PC-9 (cell line): ENCODE data around the gene ADGRA3. TPM values are rescaled to one million over a fixed set of nuclear protein-coding genes. Genes with fewer than 3 reads are reported as not detected.
"Not testable (repeated sequence)": the region's sequence is repeated elsewhere in the genome, so short reads cannot be mapped to it uniquely, and the experiment has no call there.

Source experiments
- BruUV-seq: library from RNA; stranded (reverse); fragments of 400-500 nt; replicated peaks from 2 replicates; lab custom pipeline; 2021; lab: Mats Ljungman, UMichigan
- CTCF ChIA-PET: fragments of 300-600 bp; sonication (Branson Sonifier 250); formaldehyde crosslinking; loops from one replicate; lab custom pipeline; 2022; ENCODE audit warnings: antibody characterized with exemption; lab: Charles Lee
- POLR2A ChIA-PET: fragments of 300-600 bp; sonication (Branson Sonifier 250); formaldehyde crosslinking; loops from one replicate; lab custom pipeline; 2022; ENCODE audit warnings: antibody characterized with exemption; ENCODE audit not compliant: unreplicated experiment; lab: Charles Lee
- DNase-seq, 2 experiments: peaks; one replicate each; pipeline versions ENCODE4 v3.0.0 to v3.0.0-alpha.2; 2015 to 2022; ENCODE audit warnings: mixed read lengths in 1 of 2
- H2AFZ ChIP-seq: fragments of 200-600 bp; sonication (generic); 2 replicates; pipeline ENCODE4 v1.8.1; 2017; ENCODE audit warnings: antibody characterized with exemption
- H3F3A ChIP-seq: fragments of 200-600 bp; sonication (generic); 2 replicates; pipeline ENCODE4 v1.8.1; 2017; ENCODE audit warnings: antibody characterized with exemption, mild to moderate bottlenecking, low read depth; ENCODE audit not compliant: insufficient read depth
- H3K27ac ChIP-seq: fragments of 200-600 bp; sonication (generic); 2 replicates; pipeline ENCODE4 v1.6.1; 2016; ENCODE audit warnings: mixed run types
- H3K27me3 ChIP-seq: fragments of 200-600 bp; sonication (generic); 2 replicates; pipeline ENCODE4 v1.6.1; 2016; ENCODE audit warnings: low read depth, mixed run types; ENCODE audit not compliant: insufficient read depth
- H3K36me3 ChIP-seq: fragments of 200-600 bp; sonication (generic); 2 replicates; pipeline ENCODE4 v1.6.1; 2016; ENCODE audit warnings: low read depth, mixed run types
- H3K4me1 ChIP-seq: fragments of 200-600 bp; sonication (generic); replicated peaks from 2 replicates; pipeline ENCODE4 v1.6.1; 2016; ENCODE audit warnings: mixed run types; ENCODE audit not compliant: insufficient read depth
- H3K4me2 ChIP-seq: fragments of 200-600 bp; sonication (generic); 2 replicates; pipeline ENCODE4 v1.6.1; 2017; ENCODE audit warnings: mixed run types
- H3K4me3 ChIP-seq: fragments of 200-600 bp; sonication (generic); 2 replicates; pipeline ENCODE4 v1.6.1; 2016; ENCODE audit warnings: mixed run types
- H3K79me2 ChIP-seq: fragments of 200-600 bp; sonication (generic); 2 replicates; pipeline ENCODE4 v1.6.1; 2017; ENCODE audit warnings: low read depth, mixed run types
- H3K9me2 ChIP-seq: fragments of 200-600 bp; sonication (generic); 2 replicates; pipeline ENCODE4 v1.8.1; 2017; ENCODE audit warnings: mild to moderate bottlenecking; ENCODE audit not compliant: insufficient read depth
- H3K9me3 ChIP-seq: fragments of 200-600 bp; sonication (generic); 2 replicates; pipeline ENCODE4 v1.8.1; 2016; ENCODE audit warnings: low read depth; ENCODE audit not compliant: insufficient read depth
- H4K20me1 ChIP-seq: fragments of 200-600 bp; sonication (generic); 2 replicates; pipeline ENCODE4 v1.8.1; 2017; ENCODE audit not compliant: insufficient read depth
- CTCF ChIP-seq: fragments of 200-600 bp; sonication (generic); conservative IDR thresholded peaks from 2 replicates; pipeline ENCODE4 v1.6.1; 2017; ENCODE audit warnings: mixed run types, antibody characterized with exemption, mild to moderate bottlenecking, moderate library complexity
- EZH2 ChIP-seq: fragments of 200-600 bp; sonication (generic); IDR thresholded peaks from 2 replicates; pipeline ENCODE4 v1.8.0; 2017; ENCODE audit warnings: antibody characterized with exemption, low read depth
- intact Hi-C: fragments of 100-400 bp; cut with micrococcal nuclease; formaldehyde crosslinking; loops from one replicate; pipeline ENCODE4 v1.10.0; 2022; ENCODE audit not compliant: unreplicated experiment
- total RNA-seq: library from RNA; stranded (reverse); gene quantifications from 2 replicates; pipeline ENCODE4 v1.2.3, GENCODE V29; 2021

ADGRA3 gene
- total RNA-seq, 1 experiment from 2014 or later: 40.5 TPM

DNA sequence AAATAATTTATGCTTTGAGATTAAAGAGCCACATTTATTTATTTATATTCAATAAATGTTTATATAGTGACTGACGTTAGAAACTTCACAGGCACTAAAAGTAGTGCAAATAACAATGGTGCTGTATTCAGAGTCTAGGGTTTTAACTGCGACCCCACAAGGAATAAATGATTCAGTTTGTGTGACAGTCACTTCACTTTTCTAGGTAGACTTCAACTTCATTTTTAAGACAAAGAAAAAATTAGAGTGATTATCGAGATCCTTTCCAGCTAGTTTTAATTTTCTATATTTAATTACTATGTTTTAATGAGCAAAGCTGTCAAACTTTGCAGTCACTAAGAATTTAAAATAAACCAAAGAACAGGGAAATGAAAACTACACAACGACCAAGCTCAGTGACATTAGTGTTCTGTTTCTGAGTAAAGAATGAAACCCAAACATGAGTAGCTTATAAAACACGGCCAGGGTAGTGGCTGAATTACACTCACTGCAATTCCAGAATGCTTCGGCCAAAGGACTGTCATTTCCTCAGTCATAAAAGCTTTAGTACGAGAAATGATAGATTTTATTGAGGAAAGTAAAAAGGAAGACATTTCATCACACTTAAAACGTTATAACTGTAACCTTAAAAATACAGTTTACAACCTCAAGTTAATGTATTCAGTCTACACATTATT is 38.6 kb downstream of the ADGRA3 start:
- Histone ChIP-seq H3K4me3 (no peak overlapping the region), H3K27me3 (no peaks in the 10 kb centered on the region), H4K20me1 (no peaks in the 10 kb centered on the region), H3K9me3 (no peaks in the 10 kb centered on the region), H3K79me2 (peaks cover 42% of the 10 kb centered on the region), H3K4me1 (peaks cover 30% of the 10 kb centered on the region), H3K4me2 (no peak overlapping the region), H3K9me2 (no peaks in the 10 kb centered on the region), H2AFZ (no peak overlapping the region), H3K36me3 (no peaks in the 10 kb centered on the region), H3K27ac (no peak overlapping the region), H3F3A (0 out of 2 replicates have a peak, but pooled peaks cover 10% of the 10 kb centered on the region)
- no TSS peak for BruUV-seq
- DNase-seq: no peak
- ChIA-PET CTCF (no interaction called here), POLR2A (no interaction called here)
- intact Hi-C loops: no loop called here
- TF ChIP-seq EZH2: no peak
- no peak for TF ChIP-seq CTCF

- H3K27ac ChIP-seq: no peak overlapping the region
- no peak overlapping the region for H2AFZ ChIP-seq
- no peak for DNase-seq
- H3K9me2 ChIP-seq: no peaks in the 10 kb centered on the region
- POLR2A ChIA-PET: no interaction called here
- no peaks in the 10 kb centered on the region for H4K20me1 ChIP-seq
- no peak overlapping the region for H3K4me2 ChIP-seq
- H3K79me2 ChIP-seq: peaks cover 44% of the 10 kb centered on the region
- BruUV-seq: no TSS peak
- H3F3A ChIP-seq: 0 out of 2 replicates have a peak, but pooled peaks cover 10% of the 10 kb centered on the region
- H3K9me3 ChIP-seq: no peaks in the 10 kb centered on the region
- H3K27me3 ChIP-seq: no peaks in the 10 kb centered on the region
- intact Hi-C loops: no loop called here
- peaks cover 26% of the 10 kb centered on the region for H3K4me1 ChIP-seq
- CTCF ChIA-PET: no interaction called here
- H3K36me3 ChIP-seq: no peaks in the 10 kb centered on the region
- no peak overlapping the region for H3K4me3 ChIP-seq
- TF ChIP-seq CTCF (no peak), EZH2 (no peak)
These were observed 39.9 kb downstream of the ADGRA3 start for GRCh38 chr4:22476011-22476410.

DNA sequence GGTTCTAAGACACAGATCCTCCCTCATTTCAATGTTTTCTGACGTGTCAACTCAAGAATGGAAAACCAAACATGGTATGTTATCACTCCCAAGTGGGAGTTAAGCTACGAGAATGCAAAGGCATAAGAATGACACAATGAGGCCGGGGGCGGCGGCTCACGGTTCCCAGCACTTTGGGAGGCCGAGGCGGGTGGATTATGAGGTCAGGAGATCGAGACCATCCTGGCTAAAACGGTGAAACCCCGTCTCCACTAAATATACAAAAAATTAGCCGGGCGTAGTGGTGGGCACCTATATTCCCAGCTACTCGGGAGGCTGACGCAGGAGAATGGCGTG is 40.6 kb downstream of the ADGRA3 start:
- 0 out of 2 replicates have a peak overlapping the region, but pooled peaks have one; percentile 7 for H3K4me2 ChIP-seq
- H2AFZ ChIP-seq, BruUV-seq, H3K27me3 ChIP-seq, DNase-seq, H3K4me3 ChIP-seq, H3K9me3 ChIP-seq, H4K20me1 ChIP-seq, CTCF ChIA-PET, H3K9me2 ChIP-seq, H3K36me3 ChIP-seq, intact Hi-C loops: not testable (repeated sequence)
- H3K27ac ChIP-seq: peak overlapping the region; percentile 63
- POLR2A ChIA-PET: interaction anchor here (0.6 to 0.7 kb wide), 2 partner anchors 21 to 25 kb away, joined by 4 to 7 read pairs; no protein-coding TSS in a partner anchor
- H3F3A ChIP-seq: 0 out of 2 replicates have a peak, but pooled peaks cover 10% of the 10 kb centered on the region
- H3K4me1 ChIP-seq: peaks cover 23% of the 10 kb centered on the region
- H3K79me2 ChIP-seq: peaks cover 43% of the 10 kb centered on the region
